Measurements from ENCODE around the gene HNF1B.

DNA sequence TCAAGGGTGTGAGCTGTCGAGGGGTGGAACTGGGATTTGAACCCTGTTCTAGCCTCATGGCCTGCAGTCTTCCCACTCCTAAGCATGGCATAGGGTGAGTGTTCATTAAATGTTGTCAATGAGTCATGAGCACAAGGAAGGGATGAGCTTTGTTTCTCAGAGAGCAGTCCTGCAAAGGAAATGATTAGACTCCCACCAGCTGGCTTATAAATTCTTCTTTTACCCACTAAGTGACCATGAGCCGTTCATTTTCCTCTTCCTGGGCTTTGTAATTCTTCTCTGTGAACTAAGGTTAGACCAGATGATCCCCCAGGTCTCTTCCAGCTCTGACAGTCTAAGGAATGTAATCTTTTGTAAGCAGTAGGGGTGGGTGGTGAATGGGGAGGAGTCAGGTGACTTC is 47.9 kb upstream of the HNF1B start:
- TF ChIP-seq, protein P1, sequence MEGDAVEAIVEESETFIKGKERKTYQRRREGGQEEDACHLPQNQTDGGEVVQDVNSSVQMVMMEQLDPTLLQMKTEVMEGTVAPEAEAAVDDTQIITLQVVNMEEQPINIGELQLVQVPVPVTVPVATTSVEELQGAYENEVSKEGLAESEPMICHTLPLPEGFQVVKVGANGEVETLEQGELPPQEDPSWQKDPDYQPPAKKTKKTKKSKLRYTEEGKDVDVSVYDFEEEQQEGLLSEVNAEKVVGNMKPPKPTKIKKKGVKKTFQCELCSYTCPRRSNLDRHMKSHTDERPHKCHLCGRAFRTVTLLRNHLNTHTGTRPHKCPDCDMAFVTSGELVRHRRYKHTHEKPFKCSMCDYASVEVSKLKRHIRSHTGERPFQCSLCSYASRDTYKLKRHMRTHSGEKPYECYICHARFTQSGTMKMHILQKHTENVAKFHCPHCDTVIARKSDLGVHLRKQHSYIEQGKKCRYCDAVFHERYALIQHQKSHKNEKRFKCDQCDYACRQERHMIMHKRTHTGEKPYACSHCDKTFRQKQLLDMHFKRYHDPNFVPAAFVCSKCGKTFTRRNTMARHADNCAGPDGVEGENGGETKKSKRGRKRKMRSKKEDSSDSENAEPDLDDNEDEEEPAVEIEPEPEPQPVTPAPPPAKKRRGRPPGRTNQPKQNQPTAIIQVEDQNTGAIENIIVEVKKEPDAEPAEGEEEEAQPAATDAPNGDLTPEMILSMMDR (conservative IDR thresholded peaks at IDR 0.05), result no peak
- TF ChIP-seq ZFX (IDR thresholded peaks at IDR 0.05), result no peak

Measured in C4-2B (cell line).